Neural progenitor cell (in vitro differentiated cells): ENCODE results near the gene NCKAP5. TPM values are rescaled to one million over a fixed set of nuclear protein-coding genes. Genes with fewer than 3 reads are reported as not detected.

ENCODE experiments used
- DNase-seq: peaks from one replicate; pipeline ENCODE4 v3.0.0-alpha.2; 2016; ENCODE audit warnings: low spot score
- H2AFZ ChIP-seq: fragments of 200-600 bp; sonication (generic); replicated peaks from 2 replicates; pipeline ENCODE4 v1.6.1; 2016; ENCODE audit warnings: antibody characterized with exemption
- H3F3A ChIP-seq: fragments of 200-600 bp; sonication (generic); 2 replicates; pipeline ENCODE4 v1.6.1; 2016; ENCODE audit warnings: antibody characterized with exemption, low read depth
- H3K27ac ChIP-seq: fragments of 200-600 bp; sonication (generic); 2 replicates; pipeline ENCODE4 v1.5.1; 2016; ENCODE audit warnings: mild to moderate bottlenecking
- H3K27me3 ChIP-seq: fragments of 200-600 bp; sonication (generic); 2 replicates; pipeline ENCODE4 v1.6.1; 2016; ENCODE audit warnings: mild to moderate bottlenecking, moderate library complexity
- H3K36me3 ChIP-seq: fragments of 200-600 bp; sonication (generic); 2 replicates; pipeline ENCODE4 v1.5.1; 2016
- H3K4me1 ChIP-seq: fragments of 200-600 bp; sonication (generic); 2 replicates; pipeline ENCODE4 v1.6.1; 2016; ENCODE audit warnings: mixed run types
- H3K4me2 ChIP-seq: fragments of 200-600 bp; sonication (generic); 2 replicates; pipeline ENCODE4 v1.6.1; 2016
- H3K4me3 ChIP-seq: fragments of 200-600 bp; sonication (generic); 2 replicates; pipeline ENCODE4 v1.5.1; 2016
- H3K79me2 ChIP-seq: fragments of 200-600 bp; sonication (generic); 2 replicates; pipeline ENCODE4 v1.6.1; 2016; ENCODE audit warnings: low read depth
- H3K9ac ChIP-seq: fragments of 200-600 bp; sonication (generic); 2 replicates; pipeline ENCODE4 v1.6.1; 2016
- H3K9me3 ChIP-seq: fragments of 200-600 bp; sonication (generic); 2 replicates; pipeline ENCODE4 v1.5.1; 2016; ENCODE audit warnings: low read depth
- H4K20me1 ChIP-seq: fragments of 200-600 bp; sonication (generic); 2 replicates; pipeline ENCODE4 v1.6.1; 2016; ENCODE audit warnings: low read depth
- H3K27ac Mint-ChIP-seq: 3 replicates; pipeline ENCODE4 v1.8.0; 2021; ENCODE audit warnings: mixed read lengths
- H3K27me3 Mint-ChIP-seq: 2 replicates; pipeline ENCODE4 v1.8.0; 2022; ENCODE audit warnings: low read depth, mild to moderate bottlenecking, inconsistent platforms, moderate library complexity, mixed read lengths; ENCODE audit not compliant: insufficient read depth
- H3K36me3 Mint-ChIP-seq: 3 replicates; pipeline ENCODE4 v1.8.0; 2021; ENCODE audit warnings: mixed read lengths
- H3K4me1 Mint-ChIP-seq: 3 replicates; pipeline ENCODE4 v1.8.0; 2021; ENCODE audit warnings: mixed read lengths
- H3K4me3 Mint-ChIP-seq: 3 replicates; pipeline ENCODE4 v1.8.0; 2021; ENCODE audit warnings: mild to moderate bottlenecking, moderate library complexity, mixed read lengths
- H3K9me3 Mint-ChIP-seq: 3 replicates; pipeline ENCODE4 v1.8.0; 2020; ENCODE audit warnings: mixed read lengths
- CTCF ChIP-seq: fragments of 200-600 bp; sonication (generic); IDR thresholded peaks from 2 replicates; pipeline ENCODE4 v1.5.1; 2017; ENCODE audit warnings: antibody characterized with exemption, mild to moderate bottlenecking
- EZH2 ChIP-seq: fragments of 200-600 bp; sonication (generic); IDR thresholded peaks from 2 replicates; pipeline ENCODE4 v1.6.1; 2017; ENCODE audit warnings: antibody characterized with exemption, mild to moderate bottlenecking, moderate library complexity
- EZH2phosphoT487 ChIP-seq: fragments of 200-600 bp; sonication (generic); IDR thresholded peaks from 2 replicates; pipeline ENCODE4 v1.6.1; 2017; ENCODE audit warnings: antibody characterized with exemption
- total RNA-seq: library from RNA; depleted of rRNA; stranded (reverse); fragments of >200 nt; gene quantifications from 2 replicates; pipeline ENCODE4 v1.2.3, GENCODE V29; 2015; ENCODE audit warnings: low replicate concordance

The NCKAP5 gene
- total RNA-seq, 1 donor from 2014 or later, result 0.47 TPM

- H3K9me3 Mint-ChIP-seq, result no peaks in the 10 kb centered on the region
- no peak overlapping the region for H3K27ac ChIP-seq
- TF ChIP-seq EZH2phosphoT487, result no peak
- TF ChIP-seq EZH2, result no peak
- TF ChIP-seq CTCF, result no peak
- H3K79me2 ChIP-seq, result no peaks in the 10 kb centered on the region
- no peaks in the 10 kb centered on the region for H3K9me3 ChIP-seq
- no peaks in the 10 kb centered on the region for H3K36me3 ChIP-seq
- H3K36me3 Mint-ChIP-seq, result peaks cover 4% of the 10 kb centered on the region
- H3K27ac Mint-ChIP-seq, result no peak overlapping the region
- H3K4me3 Mint-ChIP-seq, result no peak overlapping the region
- H3K4me1 Mint-ChIP-seq, result no peaks in the 10 kb centered on the region
- H2AFZ ChIP-seq, result peak overlapping the region; percentile 37
- H3K4me2 ChIP-seq, result no peak overlapping the region
- no peaks in the 10 kb centered on the region for H3K4me1 ChIP-seq
- no peaks in the 10 kb centered on the region for H3F3A ChIP-seq
- H3K27me3 Mint-ChIP-seq, result peaks cover 2% of the 10 kb centered on the region
- H4K20me1 ChIP-seq, result no peaks in the 10 kb centered on the region
- H3K9ac ChIP-seq, result no peak overlapping the region
- H3K4me3 ChIP-seq, result no peak overlapping the region
- no peak for DNase-seq
- H3K27me3 ChIP-seq, result no peaks in the 10 kb centered on the region
Measured at GRCh38 chr2:132690664-132691303, 877.5 kb downstream of the NCKAP5 start.

- no peak for DNase-seq
- no peaks in the 10 kb centered on the region for H3K36me3 ChIP-seq
- no peaks in the 10 kb centered on the region for H3K36me3 Mint-ChIP-seq
- H3K4me1 ChIP-seq, result no peaks in the 10 kb centered on the region
- H3K79me2 ChIP-seq, result no peaks in the 10 kb centered on the region
- no peaks in the 10 kb centered on the region for H3K4me1 Mint-ChIP-seq
- no peaks in the 10 kb centered on the region for H3K27me3 ChIP-seq
- no peaks in the 10 kb centered on the region for H4K20me1 ChIP-seq
- H3F3A ChIP-seq, result no peaks in the 10 kb centered on the region
- no peak overlapping the region for H3K4me3 Mint-ChIP-seq
- no peaks in the 10 kb centered on the region for H3K9me3 ChIP-seq
- no peak for TF ChIP-seq EZH2
- H3K27ac ChIP-seq, result no peak overlapping the region
- H3K4me2 ChIP-seq, result no peak overlapping the region
- no peak overlapping the region for H3K4me3 ChIP-seq
- H2AFZ ChIP-seq, result no peak overlapping the region
- no peak overlapping the region for H3K9ac ChIP-seq
- H3K27me3 Mint-ChIP-seq, result peaks cover 2% of the 10 kb centered on the region
- H3K9me3 Mint-ChIP-seq, result no peaks in the 10 kb centered on the region
- H3K27ac Mint-ChIP-seq, result no peak overlapping the region
Measured at GRCh38 chr2:132681766-132682165, 886.5 kb downstream of the NCKAP5 start.

- no peak overlapping the region for H3K9ac ChIP-seq
- no peak overlapping the region for H3K27ac Mint-ChIP-seq
- H3K4me1 Mint-ChIP-seq, result no peaks in the 10 kb centered on the region
- no peaks in the 10 kb centered on the region for H3K9me3 Mint-ChIP-seq
- no peaks in the 10 kb centered on the region for H3K4me1 ChIP-seq
- peaks cover 2% of the 10 kb centered on the region for H3K27me3 Mint-ChIP-seq
- H3K27ac ChIP-seq, result no peak overlapping the region
- H3K36me3 Mint-ChIP-seq, result no peaks in the 10 kb centered on the region
- no peak overlapping the region for H2AFZ ChIP-seq
- no peaks in the 10 kb centered on the region for H3K27me3 ChIP-seq
- H3K4me3 Mint-ChIP-seq, result no peak overlapping the region
- H3K79me2 ChIP-seq, result no peaks in the 10 kb centered on the region
- DNase-seq, result no peak
- TF ChIP-seq CTCF (no peak), EZH2phosphoT487 (no peak), EZH2 (no peak)
- H3F3A ChIP-seq, result no peaks in the 10 kb centered on the region
- H3K4me3 ChIP-seq, result no peak overlapping the region
- H3K9me3 ChIP-seq, result no peaks in the 10 kb centered on the region
- no peaks in the 10 kb centered on the region for H3K36me3 ChIP-seq
- no peaks in the 10 kb centered on the region for H4K20me1 ChIP-seq
- H3K4me2 ChIP-seq, result no peak overlapping the region
Measured at GRCh38 chr2:132680544-132680943, 887.7 kb downstream of the NCKAP5 start.

GRCh38 chr2:132678483-132678882 is 889.8 kb downstream of the NCKAP5 start:
- Mint-ChIP-seq H3K36me3 (no peaks in the 10 kb centered on the region), H3K27ac (no peak overlapping the region), H3K9me3 (no peaks in the 10 kb centered on the region), H3K4me1 (no peaks in the 10 kb centered on the region), H3K4me3 (no peak overlapping the region), H3K27me3 (peaks cover 5% of the 10 kb centered on the region)
- H2AFZ ChIP-seq, result no peak overlapping the region
- H3K9me3 ChIP-seq, result no peaks in the 10 kb centered on the region
- no peak overlapping the region for H3K4me3 ChIP-seq
- H3K4me1 ChIP-seq, result no peaks in the 10 kb centered on the region
- no peak overlapping the region for H3K4me2 ChIP-seq
- no peak overlapping the region for H3K9ac ChIP-seq
- H4K20me1 ChIP-seq, result no peaks in the 10 kb centered on the region
- H3K79me2 ChIP-seq, result no peaks in the 10 kb centered on the region
- no peaks in the 10 kb centered on the region for H3K36me3 ChIP-seq
- TF ChIP-seq CTCF, result no peak
- TF ChIP-seq EZH2, result no peak
- TF ChIP-seq EZH2phosphoT487, result no peak
- no peaks in the 10 kb centered on the region for H3F3A ChIP-seq
- H3K27me3 ChIP-seq, result no peaks in the 10 kb centered on the region
- H3K27ac ChIP-seq, result no peak overlapping the region
- DNase-seq, result no peak
